Activated T-helper 9 cell treated with anti-CD3 and anti-CD28 coated beads, Interleukin-2, amount 50 U/mL, for 16 hours (primary cell): Measurements from ENCODE around the gene CUX1.

Experiments
- DNase-seq: peaks from one replicate; pipeline ENCODE4 v3.0.0-alpha.2; 2020; ENCODE audit warnings: low read depth

Gene CUX1

GRCh38 chr7:101957744-101958525, 140.5 kb downstream of the CUX1 start:
- no peak for DNase-seq

DNA sequence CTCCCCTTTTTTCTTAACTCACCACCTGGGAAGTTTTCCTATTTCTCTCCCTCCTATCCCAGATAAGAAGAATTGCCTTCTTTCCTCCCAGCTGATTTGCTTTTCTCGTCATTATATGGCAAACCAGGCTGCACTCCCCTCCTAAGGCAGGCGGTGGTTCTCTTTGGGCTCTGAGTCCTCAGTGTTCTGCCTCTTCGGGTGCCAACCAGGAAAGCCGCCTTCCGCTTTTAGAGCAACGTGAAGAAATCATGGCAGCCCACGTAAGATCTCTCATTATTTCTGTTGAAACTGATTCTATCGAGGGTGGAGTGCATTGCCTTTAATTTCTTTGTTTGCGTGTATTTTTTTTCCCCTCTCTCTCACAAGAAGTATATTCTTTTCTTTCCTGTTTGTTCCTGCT, 141.9 kb downstream of the CUX1 start:
- DNase-seq, result no peak

DNA sequence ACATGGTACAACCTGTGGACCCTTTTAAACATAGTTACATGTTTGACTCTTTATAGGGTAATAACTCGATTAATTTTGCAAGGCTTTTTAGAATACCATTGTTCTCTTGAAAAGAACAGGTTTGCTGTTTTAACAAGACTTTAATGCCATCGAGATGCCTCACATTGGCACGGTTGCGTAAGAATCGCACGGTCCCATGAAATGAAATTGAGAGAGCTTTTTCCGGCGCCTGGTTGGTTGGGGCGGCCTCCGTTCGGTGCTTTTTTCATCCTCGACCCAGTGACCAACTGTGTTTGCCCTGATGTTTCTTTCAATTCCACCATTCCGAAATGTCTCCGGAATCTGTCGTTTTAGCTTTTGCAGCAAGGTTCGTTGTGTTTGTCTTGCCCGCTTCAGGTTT, 142.4 kb downstream of the CUX1 start:
- no peak for DNase-seq

DNA sequence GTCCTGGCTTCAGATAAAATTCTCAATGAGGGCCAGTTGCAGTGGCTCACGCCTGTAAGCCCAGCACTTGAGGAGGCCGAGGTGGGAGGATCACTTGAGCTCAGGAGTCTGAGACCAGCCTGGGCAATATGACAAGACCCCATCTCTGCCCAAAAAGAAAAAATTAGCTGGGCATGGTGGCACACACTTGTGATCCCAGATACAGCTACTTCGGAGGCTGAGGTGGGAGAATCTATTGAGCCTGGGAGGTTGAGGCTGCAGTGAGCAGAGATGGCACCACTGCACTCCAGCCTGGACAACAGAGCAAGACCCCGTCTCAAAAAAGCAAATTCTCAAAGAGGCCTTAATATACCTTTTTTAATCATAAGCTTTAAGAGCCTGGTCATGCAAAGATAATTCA, 142.9 kb downstream of the CUX1 start:
- no peak for DNase-seq

DNA sequence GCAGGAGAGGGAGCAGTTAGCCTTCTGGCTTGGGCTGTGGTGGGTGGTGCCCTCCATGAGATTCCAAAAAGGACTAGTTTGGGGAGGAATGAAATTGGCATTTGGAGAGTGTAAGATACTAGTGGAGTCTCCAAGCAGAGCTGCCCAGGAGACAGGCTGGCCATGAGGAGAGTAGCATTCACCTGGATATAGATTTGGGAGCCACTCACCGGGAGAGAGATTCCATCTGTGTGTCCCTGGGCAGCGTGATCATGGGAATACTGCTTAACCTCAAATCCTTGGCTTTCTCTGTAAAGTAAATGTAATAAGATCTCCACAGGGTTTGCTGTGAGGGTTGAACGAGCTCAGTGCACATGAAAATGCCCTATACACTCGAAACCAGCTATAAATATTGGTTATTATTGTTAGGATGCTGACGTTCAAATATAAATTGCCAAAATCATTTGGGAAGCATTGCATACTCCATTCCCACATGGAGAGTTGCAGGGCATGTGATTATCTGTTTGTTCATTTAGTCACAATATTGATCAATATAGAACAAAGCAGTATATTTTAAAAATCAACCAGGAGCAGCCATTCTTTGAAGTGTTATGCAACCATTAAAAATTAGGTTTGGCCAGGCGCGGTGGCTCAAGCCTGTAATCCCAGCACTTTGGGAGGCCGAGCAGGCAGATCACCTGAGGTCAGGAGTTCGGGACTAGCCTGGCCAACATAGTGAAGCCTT, 143.7 kb downstream of the CUX1 start:
- DNase-seq, result no peak

DNA sequence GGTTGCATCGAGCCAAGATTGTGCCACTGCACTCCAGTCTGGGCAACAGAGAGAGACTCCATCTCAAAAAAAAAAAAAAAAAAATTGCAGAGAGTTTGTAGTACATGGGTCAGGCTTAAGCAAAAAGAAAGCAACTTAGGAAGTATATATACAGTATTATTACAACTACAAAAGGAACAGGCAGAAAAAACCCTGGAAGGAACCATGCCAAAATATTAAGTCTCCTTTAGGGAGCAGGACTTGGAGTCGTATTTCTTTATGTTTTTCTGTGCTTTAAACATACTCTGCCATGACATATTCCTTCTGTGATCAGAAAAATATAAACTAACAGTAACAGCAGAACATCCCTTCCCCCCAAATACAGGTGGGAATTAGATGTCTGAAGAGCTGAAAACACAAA, 144.4 kb downstream of the CUX1 start:
- no peak for DNase-seq

- DNase-seq, result no peak
Measured at GRCh38 chr7:101963693-101964092, 146.3 kb downstream of the CUX1 start.

- no peak for DNase-seq
Measured at GRCh38 chr7:101964680-101965452, 147.4 kb downstream of the CUX1 start.

DNA sequence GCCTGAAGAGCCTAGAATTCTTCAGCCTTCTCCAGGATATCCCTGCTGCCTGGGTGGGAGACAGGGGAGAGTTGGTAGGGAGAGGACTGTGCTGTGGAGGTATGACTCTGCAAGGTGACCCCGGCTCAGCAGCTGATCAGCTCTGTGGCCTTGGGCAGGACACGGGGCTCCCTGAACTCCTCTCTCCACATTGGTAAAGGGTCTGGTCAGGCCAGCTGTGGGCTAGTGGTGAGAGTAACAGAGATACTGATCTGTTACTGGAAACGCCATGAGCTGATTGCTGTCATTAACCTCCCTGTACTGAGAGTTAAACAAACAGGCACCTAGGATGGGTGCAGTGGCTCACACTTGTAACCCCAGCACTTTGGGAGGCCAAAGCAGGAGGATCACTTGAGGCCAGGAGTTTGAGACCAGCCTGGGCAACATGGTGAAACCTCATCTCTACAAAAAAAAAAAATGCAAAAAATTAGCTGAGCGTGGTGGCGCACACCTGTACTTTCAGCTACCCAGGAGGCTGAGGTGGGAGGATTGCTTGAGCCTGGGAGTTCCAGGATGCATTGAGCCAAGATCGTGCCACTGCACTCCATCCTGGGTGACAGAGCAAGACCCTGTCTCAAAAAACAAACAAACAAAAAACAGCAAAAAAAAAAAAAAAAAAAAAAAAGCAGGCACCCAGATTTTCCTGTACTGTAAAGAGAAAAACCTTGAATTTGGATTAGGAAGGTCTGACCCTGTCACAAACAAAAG, 151.5 kb downstream of the CUX1 start:
- no peak for DNase-seq

GRCh38 chr7:101969997-101970585, 152.7 kb downstream of the CUX1 start:
- no peak for DNase-seq

DNA sequence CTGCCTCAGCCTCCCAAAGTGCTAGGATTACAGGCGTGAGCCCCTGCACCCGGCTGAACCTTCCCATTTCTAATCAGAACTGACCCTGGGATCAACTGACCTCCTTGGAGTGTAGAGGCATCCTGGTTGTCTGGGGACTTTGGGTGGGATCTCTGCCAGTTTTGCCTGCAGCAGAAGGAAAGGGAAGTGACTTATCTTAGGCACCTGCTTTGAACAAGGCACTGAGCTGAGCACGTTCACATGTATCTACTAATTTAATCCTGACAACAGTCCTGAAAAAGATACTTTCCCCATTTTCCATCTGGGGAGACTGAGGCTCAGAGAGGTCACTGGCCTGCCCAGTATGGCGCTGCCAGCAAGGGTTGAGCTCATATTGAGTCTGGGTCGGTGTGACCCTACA, 153.4 kb downstream of the CUX1 start:
- DNase-seq, result no peak

- DNase-seq, result no peak
Measured at GRCh38 chr7:101971457-101971856, 154.0 kb downstream of the CUX1 start.

GRCh38 chr7:101972627-101973026, 155.2 kb downstream of the CUX1 start:
- no peak for DNase-seq

DNA sequence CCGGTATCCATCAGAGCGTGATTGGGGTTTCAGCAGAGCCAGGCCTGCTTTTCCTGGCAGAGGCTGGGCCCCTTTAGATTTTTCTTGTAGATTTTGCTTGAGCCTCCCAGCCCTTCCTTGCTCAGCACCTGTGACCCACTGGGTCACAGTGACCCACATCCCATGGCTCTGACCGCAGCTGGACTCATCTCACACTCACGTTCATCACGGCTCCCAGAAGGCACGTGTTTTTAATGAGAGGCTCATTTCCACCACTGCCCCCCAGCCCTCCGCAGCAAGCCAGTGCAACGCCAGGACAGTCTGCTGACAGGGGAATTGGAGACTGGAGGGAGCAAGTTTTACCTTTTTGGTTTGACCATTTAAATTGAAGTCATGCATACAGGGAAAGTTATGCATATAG, 155.7 kb downstream of the CUX1 start:
- DNase-seq, result no peak

DNA sequence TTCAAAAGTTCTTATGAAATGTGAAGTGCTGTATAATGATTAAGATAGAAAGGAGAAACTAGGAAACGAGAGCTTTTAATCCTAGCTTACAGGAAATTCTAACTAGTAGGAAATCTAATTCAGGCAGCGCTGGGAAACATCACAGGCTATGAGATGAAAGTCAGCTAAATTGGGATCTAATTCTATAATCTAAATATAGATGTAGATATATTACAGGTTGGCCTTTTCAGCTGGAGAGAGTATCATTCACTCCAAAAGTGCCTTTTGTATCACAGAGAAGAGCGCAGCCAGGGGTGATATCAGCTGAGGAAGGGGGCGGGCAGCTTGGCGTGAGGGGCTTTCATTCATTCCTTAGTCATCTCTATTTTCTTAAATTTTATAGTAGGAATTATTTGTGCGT, 157.0 kb downstream of the CUX1 start:
- no peak for DNase-seq

- no peak for DNase-seq
Measured at GRCh38 chr7:101975046-101975445, 157.6 kb downstream of the CUX1 start.

DNA sequence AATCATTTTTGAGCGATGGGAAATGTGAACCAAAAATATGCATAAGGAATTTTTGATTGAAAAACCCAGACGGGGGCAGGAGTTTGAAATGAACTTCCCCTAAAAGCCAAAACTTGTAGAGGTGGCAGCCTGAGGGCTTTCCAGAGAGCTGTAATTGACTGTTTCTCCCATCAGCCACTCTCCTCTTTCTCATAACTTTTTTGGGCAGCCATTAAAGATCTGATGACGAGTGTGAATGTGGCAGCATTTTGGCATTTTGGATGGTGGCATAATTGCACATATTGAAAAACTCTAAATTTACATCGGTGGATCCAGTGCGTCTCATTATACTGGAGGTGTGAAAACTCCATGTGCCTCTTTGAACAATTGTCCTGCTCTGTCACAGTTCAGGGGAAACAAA, 159.0 kb downstream of the CUX1 start:
- no peak for DNase-seq

DNA sequence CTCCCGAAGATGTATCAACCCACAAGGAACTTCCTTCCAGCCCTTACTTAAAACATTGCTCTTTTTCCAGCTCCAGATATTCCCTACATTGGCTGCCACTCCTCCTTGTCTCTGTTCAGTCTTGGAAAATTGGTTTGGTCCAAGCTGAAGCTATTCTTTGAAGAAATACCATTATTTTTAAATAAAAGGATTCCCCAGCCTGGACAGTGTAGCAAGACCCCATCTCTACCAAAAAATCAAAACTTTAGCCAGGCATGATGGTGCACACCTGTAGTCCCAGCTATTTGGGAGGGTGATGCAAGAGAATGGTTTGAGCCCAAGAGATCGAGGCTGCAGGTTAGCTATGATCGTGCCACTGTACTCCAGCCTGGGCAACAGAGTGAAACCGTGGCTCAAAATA, 159.8 kb downstream of the CUX1 start:
- DNase-seq, result no peak

GRCh38 chr7:101978683-101979082, 161.3 kb downstream of the CUX1 start:
- no peak for DNase-seq

GRCh38 chr7:101983147-101983811, 165.9 kb downstream of the CUX1 start:
- DNase-seq, result no peak
